GM21381 (cell line): ENCODE results near the gene TRIM49B.
"Not testable (repeated sequence)": the region's sequence is repeated elsewhere in the genome, so short reads cannot be mapped to it uniquely, and the experiment has no call there.

ENCODE experiments used
- ATAC-seq: cut with Tn5 transposase; IDR thresholded peaks from one replicate; pipeline ENCODE4 v1.9.1; 2021; ENCODE audit warnings: mild to moderate bottlenecking, moderate library complexity; ENCODE audit not compliant: unreplicated experiment

The TRIM49B gene, protein sequence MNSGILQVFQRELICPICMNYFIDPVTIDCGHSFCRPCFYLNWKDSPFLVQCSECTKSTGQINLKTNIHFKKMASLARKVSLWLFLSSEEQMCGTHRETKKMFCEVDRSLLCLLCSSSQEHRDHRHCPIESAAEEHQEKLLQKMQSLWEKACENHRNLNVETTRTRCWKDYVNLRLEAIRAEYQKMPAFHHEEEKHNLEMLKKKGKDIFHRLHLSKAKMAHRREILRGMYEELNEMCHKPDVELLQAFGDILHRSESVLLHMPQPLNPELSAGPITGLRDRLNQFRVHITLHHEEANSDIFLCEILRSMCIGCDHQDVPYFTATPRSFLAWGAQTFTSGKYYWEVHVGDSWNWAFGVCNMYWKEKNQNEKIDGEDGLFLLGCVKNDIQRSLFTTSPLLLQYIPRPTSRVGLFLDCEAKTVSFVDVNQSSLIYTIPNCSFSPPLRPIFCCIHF

DNA sequence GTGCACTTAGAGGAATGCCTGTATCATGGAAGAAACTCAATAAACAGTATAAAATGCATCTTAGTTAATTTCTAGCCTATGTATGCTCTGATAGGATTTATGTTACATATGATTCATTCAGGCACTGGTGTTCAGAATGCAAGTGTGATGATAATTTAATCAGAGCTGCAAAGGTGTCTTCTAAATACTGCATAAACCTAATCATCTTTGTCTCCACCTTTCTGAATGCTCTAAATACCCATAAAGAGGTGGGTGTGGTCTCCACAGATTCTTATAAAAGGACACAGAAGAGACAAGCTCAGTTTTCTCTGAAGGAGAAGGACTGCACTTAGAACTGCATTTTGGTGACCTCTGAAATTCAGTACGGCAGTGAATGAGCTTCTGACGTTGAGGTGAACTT lies at the start of gene TRIM49B:
TSS of gene TRIM49B (plus strand) at position 301 of the 400 bp plus-strand sequence. CDS start 2,777 bp downstream, outside the sequence.
- not testable (repeated sequence) for ATAC-seq

DNA sequence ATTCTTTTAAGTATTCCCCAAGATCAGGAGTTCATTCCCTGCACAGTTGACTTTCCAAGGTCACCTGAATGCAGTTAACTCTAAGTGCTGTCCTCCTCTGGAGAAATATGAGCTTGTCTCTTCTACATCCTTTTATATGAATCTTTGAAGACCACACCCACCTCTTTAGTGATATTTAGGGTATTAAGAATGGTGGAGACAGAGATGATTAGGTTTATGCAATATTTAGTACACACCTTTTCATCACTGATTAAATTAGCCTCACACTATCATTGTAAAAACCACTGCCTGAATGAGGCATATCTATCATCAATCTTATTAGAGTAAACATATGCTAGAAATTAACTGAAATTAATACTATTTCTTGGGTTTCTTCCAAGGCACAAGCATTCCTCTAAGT lies 44.8 kb upstream of the TRIM49B start, which contains the start of gene TRIM51G:
TSS of gene TRIM51G (minus strand) at position 101 of the 400 bp plus-strand sequence. CDS start 2,190 bp downstream, outside the sequence.
- ATAC-seq, result not testable (repeated sequence)

DNA sequence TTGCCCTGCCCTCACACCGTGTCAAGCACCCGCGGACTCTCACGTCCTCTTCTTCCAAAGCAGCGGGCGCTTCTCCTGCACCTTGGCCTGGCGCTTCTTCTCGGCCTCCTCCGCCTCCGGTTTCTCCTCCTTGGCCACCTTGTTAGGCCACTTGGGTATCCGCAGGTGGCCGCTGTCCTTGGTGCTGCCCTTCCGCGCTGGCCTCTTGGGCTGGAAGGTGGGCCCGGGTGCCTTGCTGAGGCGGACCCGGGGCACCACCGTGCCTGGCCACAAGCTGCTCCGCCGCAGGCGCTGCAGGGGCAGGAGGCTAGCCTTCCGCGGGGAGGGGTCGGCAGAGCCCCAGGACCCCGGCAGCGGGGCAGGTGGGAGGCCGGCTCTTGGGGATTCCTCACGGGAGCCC lies 19.6 kb downstream of the TRIM49B start:
- ATAC-seq, result not testable (repeated sequence)

DNA sequence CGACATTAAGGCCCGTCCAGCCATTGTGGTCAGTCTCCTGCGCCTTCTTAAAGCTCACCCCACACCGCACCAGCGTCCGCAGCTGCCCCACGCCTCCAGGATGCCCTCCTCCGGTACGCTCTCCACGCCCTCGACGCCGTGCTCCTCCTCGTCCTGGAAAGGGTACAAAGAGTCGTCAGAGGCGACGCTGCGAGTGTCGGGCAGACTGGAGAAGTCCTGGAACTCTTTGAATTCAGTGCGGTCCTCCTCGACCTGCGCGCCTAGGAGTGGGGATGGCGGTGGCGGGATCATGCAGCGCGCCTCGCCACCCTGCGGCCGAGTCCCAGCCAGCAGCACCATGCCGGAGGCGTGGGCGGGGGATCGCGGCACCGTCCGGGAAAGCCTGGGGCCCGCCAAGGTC lies 21.2 kb downstream of the TRIM49B start:
- not testable (repeated sequence) for ATAC-seq

DNA sequence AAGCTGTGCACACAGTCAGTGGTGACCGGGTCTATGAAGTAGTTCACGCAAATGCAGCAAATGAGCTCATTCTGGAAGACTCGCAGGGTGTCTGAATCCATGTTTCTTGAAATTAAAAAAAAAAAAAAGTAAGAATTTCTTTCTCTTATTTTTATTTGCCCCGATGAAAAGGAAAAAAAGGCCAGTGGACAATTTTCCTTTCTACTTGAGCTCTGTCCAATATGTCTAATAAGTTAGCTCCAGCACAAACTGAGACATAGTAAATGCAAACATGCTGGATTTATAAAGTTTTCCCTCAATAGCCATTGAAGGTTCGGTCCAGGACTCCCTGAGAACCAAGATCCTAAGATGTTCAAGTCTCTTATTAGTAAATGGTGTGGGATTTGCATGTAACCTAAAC lies 30.4 kb downstream of the TRIM49B start, which contains the start of gene TRIM64C:
TSS of gene TRIM64C (minus strand) at position 101 of the 400 bp plus-strand sequence. CDS start at position 101, 0 bp downstream.
- not testable (repeated sequence) for ATAC-seq

DNA sequence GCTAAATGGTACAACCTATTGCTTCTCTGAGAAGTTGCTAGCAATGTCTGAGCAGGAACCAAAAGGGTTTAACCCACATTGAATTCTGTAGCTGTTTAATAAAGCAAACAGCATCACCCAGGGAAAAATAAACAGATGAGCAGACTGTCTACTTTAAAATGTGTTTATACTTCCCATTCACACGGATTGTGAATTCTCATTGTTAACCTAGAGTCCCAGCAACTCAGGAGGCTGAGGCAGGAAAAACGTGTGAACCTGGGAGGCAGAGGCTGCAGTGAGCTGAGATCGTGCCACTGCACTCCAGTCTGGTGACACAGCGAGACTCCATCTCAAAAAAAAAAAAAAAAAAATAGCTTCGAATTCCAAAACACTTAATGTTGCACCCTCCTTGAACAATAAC lies 41.3 kb downstream of the TRIM49B start:
- ATAC-seq, result not testable (repeated sequence)
